Measurements from ENCODE around the gene ISLR.

The ISLR gene

GRCh38 chr15:74128785-74129585, 44.5 kb upstream of the ISLR start:
- CTCF ChIA-PET, result interaction anchor here (0.7 to 5.6 kb wide), 14 partner anchors 10 to 1146 kb away, joined by 3 to 78 read pairs (median 4); no protein-coding TSS in a partner anchor
- DNase-seq (ENCODE audit: extremely low spot score), result no peak
- POLR2A ChIA-PET, result no interaction called here
- no peak for TF ChIP-seq CTCF (IDR thresholded peaks at IDR 0.05; ENCODE audit: control extremely low read depth, extremely low read depth, low read depth, missing control alignments)

GRCh38 chr15:74129586-74130154, 43.8 kb upstream of the ISLR start:
- CTCF ChIA-PET, result interaction anchor here (2.2 to 5.6 kb wide), 4 partner anchors 25 to 191 kb away, joined by 5 to 78 read pairs (median 28); no protein-coding TSS in a partner anchor
- POLR2A ChIA-PET, result no interaction called here
- TF ChIP-seq CTCF (IDR thresholded peaks at IDR 0.05; ENCODE audit: control extremely low read depth, extremely low read depth, low read depth, missing control alignments), result no peak
- no peak for DNase-seq (ENCODE audit: extremely low spot score)

GRCh38 chr15:74130155-74130848, 43.2 kb upstream of the ISLR start, which contains the start of gene ISLR2:
Gene ISLR2, plus strand, starts transcription at chr15:74130586. Its CDS starts 2,169 bp downstream, at chr15:74132755.
- POLR2A ChIA-PET, result no interaction called here
- CTCF ChIA-PET, result interaction anchor here (3.4 to 5.6 kb wide), 2 partner anchors 178 to 191 kb away, joined by 43 to 78 read pairs; no protein-coding TSS in a partner anchor
- TF ChIP-seq CTCF (IDR thresholded peaks at IDR 0.05; ENCODE audit: control extremely low read depth, extremely low read depth, low read depth, missing control alignments), result no peak
- no peak for DNase-seq (ENCODE audit: extremely low spot score)

GRCh38 chr15:74130849-74131627, 42.5 kb upstream of the ISLR start:
- no peak for TF ChIP-seq CTCF (IDR thresholded peaks at IDR 0.05; ENCODE audit: control extremely low read depth, extremely low read depth, low read depth, missing control alignments)
- DNase-seq (ENCODE audit: extremely low spot score), result no peak
- ChIA-PET CTCF (interaction anchor here (1.1 to 1.7 kb wide), 2 partner anchors 177 to 191 kb away, joined by 3 to 5 read pairs; no protein-coding TSS in a partner anchor), POLR2A (no interaction called here)

GRCh38 chr15:74131628-74132413, 41.7 kb upstream of the ISLR start:
- TF ChIP-seq CTCF (IDR thresholded peaks at IDR 0.05; ENCODE audit: control extremely low read depth, extremely low read depth, low read depth, missing control alignments), result no peak
- POLR2A ChIA-PET, result no interaction called here
- no peak for DNase-seq (ENCODE audit: extremely low spot score)
- CTCF ChIA-PET, result interaction anchor here (0.9 to 1.7 kb wide), 3 partner anchors 176 to 190 kb away, joined by 3 to 5 read pairs (median 3); no protein-coding TSS in a partner anchor

Data from GM10248 (cell line).